ENCODE data around the gene PLOD3. TPM values are rescaled to one million over a fixed set of nuclear protein-coding genes. Genes with fewer than 3 reads are reported as not detected.

PLOD3 gene
- total and polyA plus RNA-seq, 4 experiments from 2014 or later = 24.6 to 72.4 (median 47.2) TPM

- Histone ChIP-seq H3K4me1 (ENCODE audit: insufficient read depth, low read length) (peaks cover 6% of the 10 kb centered on the region), H3K27ac (ENCODE audit: low read depth, low read length) (no peak overlapping the region), H3K4me3 (ENCODE audit: low read length in 2 of 2) (no peak overlapping the region), H3K36me3 (ENCODE audit: insufficient read depth, low read length) (no peaks in the 10 kb centered on the region), H3K27me3 (ENCODE audit: insufficient read depth, low read length) (no peaks in the 10 kb centered on the region), H3K9me3 (ENCODE audit: control insufficient read depth in 1 of 2, low read length in 2 of 2) (no peaks in the 10 kb centered on the region)
- H3K27me3 Mint-ChIP-seq = no peaks in the 10 kb centered on the region
- peaks cover 3 to 14% (median 7%) of the 10 kb centered on the region in 4 donors for H3K4me1 Mint-ChIP-seq
- ChIA-PET CTCF (ENCODE audit: partially characterized antibody) (no interaction called here), POLR2A (ENCODE audit: partially characterized antibody) (no interaction called here)
- H3K4me3 Mint-ChIP-seq = no peak overlapping the region
- H3K36me3 Mint-ChIP-seq = peaks cover 13 to 27% of the 10 kb centered on the region in 2 donors
- peak overlapping the region in 1 of 7 donors; percentile 13 for H3K27ac Mint-ChIP-seq
- H3K9me3 Mint-ChIP-seq = no peaks in the 10 kb centered on the region
- intact Hi-C loops (cut with micrococcal nuclease) = loop anchor here (10.0 kb wide), 1 partner anchor 47 kb away; the partner anchor contains the start of gene VGF
- DNase-seq = no peak
Measured at GRCh38 chr7:101211501-101211900, 5.9 kb downstream of the PLOD3 start.

- Mint-ChIP-seq H3K36me3 (peaks cover 19 to 29% of the 10 kb centered on the region in 2 donors), H3K9me3 (no peaks in the 10 kb centered on the region), H3K27ac (peak overlapping the region in 1 of 7 donors; percentile 6), H3K4me3 (no peak overlapping the region), H3K4me1 (peaks cover 0 to 2% (median 0%) of the 10 kb centered on the region in 4 donors), H3K27me3 (no peaks in the 10 kb centered on the region)
- Histone ChIP-seq H3K36me3 (ENCODE audit: insufficient read depth, low read length) (no peaks in the 10 kb centered on the region), H3K4me1 (ENCODE audit: insufficient read depth, low read length) (no peaks in the 10 kb centered on the region), H3K4me3 (ENCODE audit: low read length in 2 of 2) (no peak overlapping the region), H3K27me3 (ENCODE audit: insufficient read depth, low read length) (no peaks in the 10 kb centered on the region), H3K27ac (ENCODE audit: low read depth, low read length) (no peak overlapping the region), H3K9me3 (ENCODE audit: control insufficient read depth in 1 of 2, low read length in 2 of 2) (no peaks in the 10 kb centered on the region)
- intact Hi-C loops (cut with micrococcal nuclease) = loop anchor here (10.0 kb wide), 1 partner anchor 45 kb away; the partner anchor contains the start of gene VGF
- ChIA-PET CTCF (ENCODE audit: partially characterized antibody) (no interaction called here), POLR2A (ENCODE audit: partially characterized antibody) (no interaction called here)
- no peak for DNase-seq
Measured at GRCh38 chr7:101210143-101210542, 7.2 kb downstream of the PLOD3 start.

GRCh38 chr7:101208794-101209193 is 8.6 kb downstream of the PLOD3 start:
- H3K4me3 Mint-ChIP-seq = no peak overlapping the region
- H3K27me3 Mint-ChIP-seq = peaks cover 0 to 2% of the 10 kb centered on the region in 2 donors
- no peaks in the 10 kb centered on the region for H3K27me3 ChIP-seq (ENCODE audit: insufficient read depth, low read length)
- ChIA-PET CTCF (ENCODE audit: partially characterized antibody) (interaction anchor here (0.7 to 2.0 kb wide), 2 partner anchors 9 to 16 kb away, joined by 3 to 8 read pairs; partner anchors contain the start of gene PLOD3), POLR2A (ENCODE audit: partially characterized antibody) (no interaction called here)
- intact Hi-C loops (cut with micrococcal nuclease) = no loop called here
- H3K9me3 ChIP-seq (ENCODE audit: control insufficient read depth in 1 of 2, low read length in 2 of 2) = no peaks in the 10 kb centered on the region
- peaks cover under 1 to 6% (median 3%) of the 10 kb centered on the region in 4 donors for H3K4me1 Mint-ChIP-seq
- H3K36me3 ChIP-seq (ENCODE audit: insufficient read depth, low read length) = no peaks in the 10 kb centered on the region
- DNase-seq = no peak
- H3K27ac Mint-ChIP-seq = no peak overlapping the region
- H3K27ac ChIP-seq (ENCODE audit: low read depth, low read length) = no peak overlapping the region
- no peak overlapping the region for H3K4me3 ChIP-seq (ENCODE audit: low read length in 2 of 2)
- no peaks in the 10 kb centered on the region for H3K4me1 ChIP-seq (ENCODE audit: insufficient read depth, low read length)
- H3K9me3 Mint-ChIP-seq = no peaks in the 10 kb centered on the region
- peaks cover 19 to 32% of the 10 kb centered on the region in 2 donors for H3K36me3 Mint-ChIP-seq

GRCh38 chr7:101207459-101207858 is 9.9 kb downstream of the PLOD3 start:
- Mint-ChIP-seq H3K27me3 (peaks cover 3 to 4% of the 10 kb centered on the region in 2 donors), H3K27ac (peak overlapping the region in 1 of 7 donors; percentile 67), H3K9me3 (no peaks in the 10 kb centered on the region), H3K36me3 (peaks cover 19 to 32% of the 10 kb centered on the region in 2 donors), H3K4me1 (peaks cover 5 to 13% (median 9%) of the 10 kb centered on the region in 4 donors), H3K4me3 (no peak overlapping the region)
- Histone ChIP-seq H3K9me3 (ENCODE audit: control insufficient read depth in 1 of 2, low read length in 2 of 2) (no peaks in the 10 kb centered on the region), H3K4me3 (ENCODE audit: low read length in 2 of 2) (no peak overlapping the region), H3K4me1 (ENCODE audit: insufficient read depth, low read length) (peaks cover 8% of the 10 kb centered on the region), H3K27ac (ENCODE audit: low read depth, low read length) (no peak overlapping the region), H3K36me3 (ENCODE audit: insufficient read depth, low read length) (no peaks in the 10 kb centered on the region), H3K27me3 (ENCODE audit: insufficient read depth, low read length) (no peaks in the 10 kb centered on the region)
- ChIA-PET POLR2A (ENCODE audit: partially characterized antibody) (interaction anchor here (1.6 kb wide), 1 partner anchor 10 kb away, joined by 4 read pairs; the partner anchor contains the start of genes PLOD3 and ZNHIT1), CTCF (ENCODE audit: partially characterized antibody) (interaction anchor here (1.5 to 2.0 kb wide), 2 partner anchors 15 to 63 kb away, joined by 4 to 8 read pairs; no protein-coding TSS in a partner anchor)
- intact Hi-C loops (cut with micrococcal nuclease) = no loop called here
- DNase-seq = no peak

- H3K27me3 Mint-ChIP-seq = peaks cover 3 to 4% of the 10 kb centered on the region in 2 donors
- H3K4me1 ChIP-seq (ENCODE audit: insufficient read depth, low read length) = peaks cover 8% of the 10 kb centered on the region
- ChIA-PET POLR2A (ENCODE audit: partially characterized antibody) (interaction anchor here (1.6 kb wide), 1 partner anchor 11 kb away, joined by 4 read pairs; the partner anchor contains the start of genes PLOD3 and ZNHIT1), CTCF (ENCODE audit: partially characterized antibody) (interaction anchor here (1.5 kb wide), 1 partner anchor 62 kb away, joined by 4 read pairs; no protein-coding TSS in a partner anchor)
- peak overlapping the region in 1 of 7 donors; percentile 37 for H3K27ac Mint-ChIP-seq
- no peak overlapping the region for H3K4me3 Mint-ChIP-seq
- no peaks in the 10 kb centered on the region for H3K9me3 Mint-ChIP-seq
- H3K27me3 ChIP-seq (ENCODE audit: insufficient read depth, low read length) = no peaks in the 10 kb centered on the region
- no peaks in the 10 kb centered on the region for H3K9me3 ChIP-seq (ENCODE audit: control insufficient read depth in 1 of 2, low read length in 2 of 2)
- peaks cover 19 to 32% of the 10 kb centered on the region in 2 donors for H3K36me3 Mint-ChIP-seq
- DNase-seq = no peak
- peaks cover 5 to 15% (median 9%) of the 10 kb centered on the region in 4 donors for H3K4me1 Mint-ChIP-seq
- intact Hi-C loops (cut with micrococcal nuclease) = no loop called here
- H3K36me3 ChIP-seq (ENCODE audit: insufficient read depth, low read length) = no peaks in the 10 kb centered on the region
- no peak overlapping the region for H3K27ac ChIP-seq (ENCODE audit: low read depth, low read length)
- H3K4me3 ChIP-seq (ENCODE audit: low read length in 2 of 2) = no peak overlapping the region
Measured at GRCh38 chr7:101206665-101207042, 10.7 kb downstream of the PLOD3 start.

GRCh38 chr7:101205901-101206664 is 11.3 kb downstream of the PLOD3 start:
- Mint-ChIP-seq H3K4me1 (peaks cover 5 to 18% (median 10%) of the 10 kb centered on the region in 4 donors), H3K36me3 (peaks cover 19 to 30% of the 10 kb centered on the region in 2 donors), H3K9me3 (no peaks in the 10 kb centered on the region), H3K27ac (no peak overlapping the region), H3K27me3 (peaks cover 3 to 4% of the 10 kb centered on the region in 2 donors), H3K4me3 (peak overlapping the region in 1 of 8 donors; percentile 5)
- Histone ChIP-seq H3K27me3 (ENCODE audit: insufficient read depth, low read length) (no peaks in the 10 kb centered on the region), H3K4me1 (ENCODE audit: insufficient read depth, low read length) (peaks cover 10% of the 10 kb centered on the region), H3K9me3 (ENCODE audit: control insufficient read depth in 1 of 2, low read length in 2 of 2) (no peaks in the 10 kb centered on the region), H3K4me3 (ENCODE audit: low read length in 2 of 2) (no peak overlapping the region), H3K36me3 (ENCODE audit: insufficient read depth, low read length) (no peaks in the 10 kb centered on the region), H3K27ac (ENCODE audit: low read depth, low read length) (no peak overlapping the region)
- intact Hi-C loops (cut with micrococcal nuclease) = no loop called here
- no peak for DNase-seq
- ChIA-PET CTCF (ENCODE audit: partially characterized antibody) (interaction anchor here (1.0 to 3.2 kb wide), 2 partner anchors 12 to 62 kb away, joined by 4 to 8 read pairs; partner anchors contain the start of genes PLOD3 and ZNHIT1), POLR2A (ENCODE audit: partially characterized antibody) (interaction anchor here (1.6 to 3.1 kb wide), 2 partner anchors 12 to 38 kb away, joined by 4 to 16 read pairs; partner anchors contain the start of genes FIS1, PLOD3 and ZNHIT1)
